Kidney epithelial cell (primary cell): ENCODE data around the gene SMC1B. TPM values are rescaled to one million over a fixed set of nuclear protein-coding genes. Genes with fewer than 3 reads are reported as not detected.

ENCODE experiments used
- DNase-seq: peaks from one replicate; pipeline ENCODE4 v3.0.0-alpha.2; 2010; ENCODE audit warnings: low read depth
- H3K27me3 ChIP-seq: 2 replicates; pipeline ENCODE4 v1.6.0; 2011; ENCODE audit warnings: low read length; ENCODE audit not compliant: control insufficient read depth, insufficient read depth
- H3K36me3 ChIP-seq: 2 replicates; pipeline ENCODE4 v1.5.1; 2011; ENCODE audit warnings: low read length; ENCODE audit not compliant: control insufficient read depth, insufficient read depth
- H3K4me3 ChIP-seq: 2 replicates; pipeline ENCODE4 v1.5.1; 2011; ENCODE audit warnings: low read depth, mild to moderate bottlenecking, control low read depth, low read length
- CTCF ChIP-seq: IDR thresholded peaks from 2 replicates; pipeline ENCODE4 v1.5.1; 2011; ENCODE audit warnings: mild to moderate bottlenecking, moderate library complexity, low read length, control low read depth, inconsistent platforms; ENCODE audit not compliant: insufficient read depth, poor library complexity, severe bottlenecking
- total RNA-seq: library from RNA; depleted of rRNA; stranded (reverse); fragments of >200 nt; gene quantifications from 2 replicates; pipeline ENCODE4 v1.2.3, GENCODE V29; 2015

The SMC1B gene
- total RNA-seq, 1 donor from 2014 or later: 0.08 TPM

- Histone ChIP-seq H3K27me3 (peaks cover 1% of the 10 kb centered on the region), H3K4me3 (no peak overlapping the region), H3K36me3 (no peaks in the 10 kb centered on the region)
- DNase-seq: no peak
- no peak for TF ChIP-seq CTCF
These were observed 10.9 kb upstream of the SMC1B start for GRCh38 chr22:45424241-45424731.

- no peak for TF ChIP-seq CTCF
- DNase-seq: no peak
- Histone ChIP-seq H3K27me3 (no peaks in the 10 kb centered on the region), H3K36me3 (no peaks in the 10 kb centered on the region), H3K4me3 (no peak overlapping the region)
These were observed 10.1 kb upstream of the SMC1B start for GRCh38 chr22:45423524-45423923.

- no peak for TF ChIP-seq CTCF
- Histone ChIP-seq H3K4me3 (no peak overlapping the region), H3K27me3 (no peaks in the 10 kb centered on the region), H3K36me3 (no peaks in the 10 kb centered on the region)
- no peak for DNase-seq
These were observed 9.0 kb upstream of the SMC1B start for GRCh38 chr22:45422237-45422983.

GRCh38 chr22:45421349-45422055 lies 8.1 kb upstream of the SMC1B start:
- H3K36me3 ChIP-seq: no peaks in the 10 kb centered on the region
- H3K27me3 ChIP-seq: no peaks in the 10 kb centered on the region
- no peak for TF ChIP-seq CTCF
- no peak overlapping the region for H3K4me3 ChIP-seq
- no peak for DNase-seq

GRCh38 chr22:45420539-45420938 lies 7.1 kb upstream of the SMC1B start:
- DNase-seq: no peak
- no peak for TF ChIP-seq CTCF
- H3K4me3 ChIP-seq: no peak overlapping the region
- no peaks in the 10 kb centered on the region for H3K27me3 ChIP-seq
- no peaks in the 10 kb centered on the region for H3K36me3 ChIP-seq
